PFSK-1 (cell line): ENCODE data around the gene ADD2.

ENCODE experiments used
- FOXP2 ChIP-seq: optimal IDR thresholded peaks from 2 replicates; pipeline ENCODE3; 2011; ENCODE audit warnings: borderline replicate concordance, control low read depth, inconsistent platforms; ENCODE audit not compliant: insufficient read depth; ENCODE audit errors: extremely low read length, extremely low read depth
- POLR2AphosphoS5 ChIP-seq: IDR thresholded peaks from 2 replicates; pipeline ENCODE4 v1.6.1; 2012; ENCODE audit warnings: low read depth, mild to moderate bottlenecking, control low read depth, low read length, moderate library complexity
- SIN3A ChIP-seq: IDR thresholded peaks from 2 replicates; pipeline ENCODE4 v1.6.1; 2012; ENCODE audit warnings: mild to moderate bottlenecking, low read length, moderate library complexity, borderline replicate concordance; ENCODE audit not compliant: insufficient read depth
- TAF1 ChIP-seq: IDR thresholded peaks from 2 replicates; pipeline ENCODE4 v1.6.1; 2012; ENCODE audit warnings: low read length, control low read depth, borderline replicate concordance; ENCODE audit not compliant: insufficient read depth
- TF ChIP-seq, protein P1 (sequence below), 2 experiments: IDR thresholded peaks; 2 replicates each; pipeline versions ENCODE4 v1.6.1 to v1.8.0; 2011 to 2012; ENCODE audit warnings: low read depth in 2 of 2, low read length in 2 of 2, control low read depth in 1 of 2, inconsistent platforms in 1 of 2, mild to moderate bottlenecking in 1 of 2, moderate library complexity in 1 of 2; ENCODE audit not compliant: insufficient read depth in 1 of 2

Gene ADD2

GRCh38 chr2:70807102-70807827, 39.3 kb upstream of the ADD2 start:
- TF ChIP-seq TAF1 (no peak), SIN3A (no peak), POLR2AphosphoS5 (no peak)

GRCh38 chr2:70806620-70807019, 38.6 kb upstream of the ADD2 start:
- no peak for TF ChIP-seq FOXP2
- TF ChIP-seq POLR2AphosphoS5: no peak
- TF ChIP-seq, protein P1, sequence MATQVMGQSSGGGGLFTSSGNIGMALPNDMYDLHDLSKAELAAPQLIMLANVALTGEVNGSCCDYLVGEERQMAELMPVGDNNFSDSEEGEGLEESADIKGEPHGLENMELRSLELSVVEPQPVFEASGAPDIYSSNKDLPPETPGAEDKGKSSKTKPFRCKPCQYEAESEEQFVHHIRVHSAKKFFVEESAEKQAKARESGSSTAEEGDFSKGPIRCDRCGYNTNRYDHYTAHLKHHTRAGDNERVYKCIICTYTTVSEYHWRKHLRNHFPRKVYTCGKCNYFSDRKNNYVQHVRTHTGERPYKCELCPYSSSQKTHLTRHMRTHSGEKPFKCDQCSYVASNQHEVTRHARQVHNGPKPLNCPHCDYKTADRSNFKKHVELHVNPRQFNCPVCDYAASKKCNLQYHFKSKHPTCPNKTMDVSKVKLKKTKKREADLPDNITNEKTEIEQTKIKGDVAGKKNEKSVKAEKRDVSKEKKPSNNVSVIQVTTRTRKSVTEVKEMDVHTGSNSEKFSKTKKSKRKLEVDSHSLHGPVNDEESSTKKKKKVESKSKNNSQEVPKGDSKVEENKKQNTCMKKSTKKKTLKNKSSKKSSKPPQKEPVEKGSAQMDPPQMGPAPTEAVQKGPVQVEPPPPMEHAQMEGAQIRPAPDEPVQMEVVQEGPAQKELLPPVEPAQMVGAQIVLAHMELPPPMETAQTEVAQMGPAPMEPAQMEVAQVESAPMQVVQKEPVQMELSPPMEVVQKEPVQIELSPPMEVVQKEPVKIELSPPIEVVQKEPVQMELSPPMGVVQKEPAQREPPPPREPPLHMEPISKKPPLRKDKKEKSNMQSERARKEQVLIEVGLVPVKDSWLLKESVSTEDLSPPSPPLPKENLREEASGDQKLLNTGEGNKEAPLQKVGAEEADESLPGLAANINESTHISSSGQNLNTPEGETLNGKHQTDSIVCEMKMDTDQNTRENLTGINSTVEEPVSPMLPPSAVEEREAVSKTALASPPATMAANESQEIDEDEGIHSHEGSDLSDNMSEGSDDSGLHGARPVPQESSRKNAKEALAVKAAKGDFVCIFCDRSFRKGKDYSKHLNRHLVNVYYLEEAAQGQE (IDR thresholded peaks at IDR 0.05; ENCODE audit: insufficient read depth in 1 of 2, low read depth in 2 of 2, low read length in 2 of 2): no peak
- no peak for TF ChIP-seq TAF1
- TF ChIP-seq SIN3A: no peak

GRCh38 chr2:70806013-70806412, 38.0 kb upstream of the ADD2 start:
- TF ChIP-seq FOXP2: no peak
- TF ChIP-seq SIN3A: no peak
- TF ChIP-seq, protein P1 (IDR thresholded peaks at IDR 0.05; ENCODE audit: insufficient read depth in 1 of 2, low read depth in 2 of 2, low read length in 2 of 2): no peak
- no peak for TF ChIP-seq POLR2AphosphoS5
- no peak for TF ChIP-seq TAF1

GRCh38 chr2:70801607-70802263, 33.7 kb upstream of the ADD2 start:
- TF ChIP-seq FOXP2: no peak
- TF ChIP-seq SIN3A: no peak
- no peak for TF ChIP-seq POLR2AphosphoS5
- TF ChIP-seq, protein P1 (IDR thresholded peaks at IDR 0.05; ENCODE audit: insufficient read depth in 1 of 2, low read depth in 2 of 2, low read length in 2 of 2): no peak
- no peak for TF ChIP-seq TAF1

- TF ChIP-seq, protein P1 (IDR thresholded peaks at IDR 0.05; ENCODE audit: insufficient read depth in 1 of 2, low read depth in 2 of 2, low read length in 2 of 2): no peak
- TF ChIP-seq POLR2AphosphoS5: no peak
- TF ChIP-seq FOXP2: no peak
- TF ChIP-seq TAF1: no peak
- TF ChIP-seq SIN3A: no peak
Measured at GRCh38 chr2:70799706-70800105, 31.7 kb upstream of the ADD2 start.
